Loucy (cell line): ENCODE results near the gene PPP1R14C.

Experiments used
- CTCF ChIP-seq: fragments of 200-600 bp; sonication (generic); conservative IDR thresholded peaks from 2 replicates; pipeline ENCODE4 v1.5.1; 2014; ENCODE audit warnings: mild to moderate bottlenecking, antibody characterized with exemption, low read length
- EZH2phosphoT487 ChIP-seq: fragments of 200-600 bp; IDR thresholded peaks from 2 replicates; pipeline ENCODE4 v1.6.1; 2018; ENCODE audit warnings: antibody characterized with exemption, mild to moderate bottlenecking, moderate library complexity, borderline replicate concordance

- TF ChIP-seq CTCF: no peak
- no peak for TF ChIP-seq EZH2phosphoT487
These were observed 39.7 kb downstream of the PPP1R14C start for GRCh38 chr6:150182460-150183078.
